HG02981 (cell line): ENCODE results near the gene PGD.
"Not testable (repeated sequence)": the region's sequence is repeated elsewhere in the genome, so short reads cannot be mapped to it uniquely, and the experiment has no call there.

Experiments
- ATAC-seq: cut with Tn5 transposase; IDR thresholded peaks from one replicate; pipeline ENCODE4 v1.9.1; 2021; ENCODE audit warnings: mild to moderate bottlenecking, moderate library complexity; ENCODE audit not compliant: unreplicated experiment

Gene PGD

DNA sequence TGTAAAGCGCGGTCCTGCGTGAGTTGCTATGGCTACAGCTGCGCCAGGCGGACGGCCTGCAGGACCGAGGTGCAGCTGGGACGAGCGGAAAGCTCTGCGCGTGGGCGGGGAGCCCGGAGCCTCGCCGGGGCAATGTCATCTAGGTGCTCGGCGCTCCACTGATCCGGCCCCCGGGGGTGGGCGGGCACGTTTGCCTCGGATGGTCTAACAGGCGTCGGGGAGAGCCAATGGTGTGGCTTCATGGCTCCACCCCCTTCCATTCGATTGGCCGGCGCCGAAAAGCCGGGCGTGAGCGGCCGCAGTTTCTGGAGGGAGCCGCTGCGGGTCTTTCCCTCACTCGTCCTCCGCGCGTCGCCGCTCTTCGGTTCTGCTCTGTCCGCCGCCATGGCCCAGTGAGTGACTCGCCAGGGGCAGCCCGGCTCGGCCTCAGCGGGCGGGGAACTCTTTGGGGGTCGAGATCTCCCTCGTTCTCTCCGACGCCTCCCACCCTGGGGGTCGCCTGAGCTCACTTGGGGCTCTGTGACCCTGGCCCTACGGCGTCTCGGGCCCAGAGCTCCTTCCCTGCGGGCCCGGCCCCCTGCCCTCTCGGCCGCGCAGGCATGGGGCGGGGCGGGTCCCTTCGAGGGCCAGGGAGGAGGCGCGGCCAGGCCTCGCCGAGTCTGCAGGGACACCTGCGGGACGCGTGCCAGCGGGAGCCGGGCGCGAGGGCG, at the start of gene PGD:
TSS of gene PGD (plus strand) at position 331 of the 710 bp plus-strand sequence. CDS start at position 385, 54 bp downstream.
- peak; percentile 95 for ATAC-seq

DNA sequence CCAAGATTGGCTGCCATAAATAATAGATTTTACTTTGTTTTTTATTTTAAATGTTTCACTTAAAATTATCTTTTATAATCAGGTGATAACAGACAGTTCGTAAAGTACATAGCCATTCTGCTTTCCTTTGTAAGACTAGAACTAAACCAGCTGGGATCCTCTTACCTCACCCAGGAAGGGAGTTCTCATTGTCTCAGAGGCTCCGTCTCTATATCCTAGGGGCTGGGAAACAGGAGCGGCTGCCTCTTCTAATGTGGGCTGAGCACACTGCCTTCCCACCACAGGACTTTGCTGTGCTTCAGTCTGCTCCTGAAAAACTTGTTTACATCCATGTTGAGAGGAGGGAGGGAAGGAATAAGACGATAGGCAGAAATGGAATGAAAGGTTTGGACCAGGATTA, 45.6 kb upstream of the PGD start:
- no peak for ATAC-seq

DNA sequence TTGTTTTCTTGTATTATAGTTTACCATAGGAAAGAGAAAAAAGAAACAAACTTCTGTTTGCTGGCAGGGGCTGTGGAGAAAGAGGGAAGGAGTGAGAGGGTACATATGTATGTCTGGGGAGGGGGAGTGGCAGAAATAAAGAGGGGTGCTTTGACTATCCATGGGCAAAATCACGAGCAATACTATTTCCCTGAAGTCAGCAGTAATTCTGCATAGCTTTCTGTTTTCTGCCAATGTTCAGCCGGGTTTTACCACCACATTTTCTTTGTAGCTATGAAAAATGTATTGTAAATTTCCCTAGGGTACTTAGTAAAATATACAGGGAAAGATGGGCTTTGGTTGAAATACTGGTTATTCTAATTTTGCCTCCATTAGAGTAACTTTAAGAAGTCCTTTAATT, 45.2 kb upstream of the PGD start:
- ATAC-seq: no peak

DNA sequence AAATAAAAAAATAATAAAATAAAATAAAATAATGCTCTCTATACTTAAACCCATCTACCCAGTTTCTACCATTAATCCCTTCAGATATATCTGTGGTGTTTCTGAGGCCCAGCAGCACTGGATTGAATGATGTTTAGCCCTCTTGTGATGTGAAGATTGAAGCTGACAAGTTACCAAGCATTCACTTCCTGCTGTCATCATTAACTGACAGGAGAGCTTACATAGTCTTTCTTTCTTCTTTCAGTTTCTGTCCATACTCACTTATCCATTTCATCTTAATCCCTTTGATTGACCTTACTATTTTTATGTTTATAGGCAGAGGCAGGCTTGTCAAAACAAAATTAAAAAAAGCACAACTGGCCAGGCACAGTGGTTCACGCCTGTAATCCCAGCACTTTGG, 38.8 kb upstream of the PGD start:
- ATAC-seq: no peak

DNA sequence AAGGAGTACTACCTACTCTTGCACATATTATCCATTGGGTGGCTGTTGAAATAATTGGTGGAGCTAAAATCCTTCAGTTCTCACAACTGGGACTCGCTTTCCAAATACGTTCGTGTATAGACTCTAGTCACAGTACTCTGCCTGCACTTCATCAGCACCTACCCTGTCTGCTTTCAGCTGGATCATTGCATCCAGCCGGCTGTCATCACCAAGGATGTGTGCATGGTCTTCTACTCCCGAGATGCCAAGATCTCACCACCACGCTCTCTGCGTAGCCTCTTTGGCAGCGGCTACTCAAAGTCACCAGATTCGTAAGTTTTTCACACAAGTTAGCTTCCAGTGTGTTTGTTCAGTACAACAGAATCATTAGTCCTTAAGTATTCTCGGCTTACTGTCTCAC, 37.3 kb upstream of the PGD start:
- ATAC-seq: no peak

DNA sequence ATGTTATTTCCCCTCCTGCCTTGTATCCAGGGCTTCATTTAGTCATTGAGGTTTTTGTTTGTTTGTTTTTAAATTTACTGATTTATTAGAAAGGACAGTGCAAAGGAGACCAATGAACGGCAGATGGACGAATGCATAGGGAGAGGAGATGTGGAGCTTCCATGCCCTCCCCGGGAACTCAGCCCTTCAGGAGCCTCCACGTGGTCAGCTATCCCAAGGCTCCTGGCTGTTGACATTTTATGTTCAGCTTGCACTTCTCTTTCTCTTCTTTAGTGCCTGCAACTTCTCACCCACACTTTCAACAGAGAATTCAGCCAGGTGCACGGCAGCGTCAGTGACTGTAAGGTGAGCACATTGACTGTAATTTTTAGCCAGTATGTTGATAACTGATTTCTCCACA, 30.7 kb upstream of the PGD start:
- ATAC-seq: no peak

DNA sequence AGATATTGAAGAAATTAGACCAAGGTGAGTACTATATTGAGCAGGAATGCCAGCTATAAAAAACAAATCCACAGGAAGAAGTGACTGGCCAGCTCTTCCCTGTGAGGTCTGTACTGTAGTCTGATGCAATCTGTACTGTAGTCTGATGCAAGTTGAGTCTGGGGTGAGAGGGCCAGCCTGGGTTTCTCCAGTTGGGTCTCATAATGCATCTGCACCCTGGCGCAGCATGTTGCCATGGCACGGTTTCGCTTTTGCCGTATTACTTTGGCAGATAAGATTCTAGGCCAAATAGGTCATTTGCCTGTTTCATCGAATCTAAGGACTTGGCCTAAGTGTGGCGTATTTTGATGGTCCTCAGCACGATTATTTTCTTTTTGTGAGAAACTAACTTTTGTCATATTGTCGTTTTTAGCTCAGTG, 24.4 kb upstream of the PGD start:
- no peak for ATAC-seq

DNA sequence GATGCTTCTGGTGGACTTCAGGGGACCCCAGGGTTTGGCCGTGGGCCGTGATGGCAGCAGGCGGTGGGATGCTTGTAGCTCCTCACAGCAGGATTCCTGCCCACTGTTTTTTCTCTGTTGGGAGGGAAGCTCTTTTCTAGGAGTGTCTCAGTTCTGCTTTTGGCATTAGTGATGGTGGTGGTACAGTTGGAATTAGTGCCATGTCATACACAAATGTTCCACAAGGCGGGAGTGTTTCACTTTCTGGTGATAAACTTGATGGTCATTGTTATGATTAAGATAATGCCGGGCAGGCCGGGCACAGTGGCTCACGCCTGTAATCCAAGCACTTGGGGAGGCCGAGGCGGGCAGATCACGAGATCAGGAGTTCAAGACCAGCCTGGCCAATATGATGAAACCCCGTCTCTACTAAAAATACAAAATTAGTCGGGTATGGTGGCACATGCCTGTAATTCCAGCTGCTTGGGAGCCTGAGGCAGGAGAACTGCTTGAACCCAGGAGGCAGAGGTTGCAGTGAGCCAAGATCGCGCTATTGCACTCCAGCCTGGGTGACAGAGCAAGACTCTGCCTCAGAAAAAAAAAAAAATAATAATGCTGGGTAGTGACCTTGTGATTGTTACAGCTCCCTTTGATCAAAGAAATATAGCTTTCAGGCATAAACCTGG, 21.4 kb upstream of the PGD start:
- ATAC-seq: not testable (repeated sequence)

DNA sequence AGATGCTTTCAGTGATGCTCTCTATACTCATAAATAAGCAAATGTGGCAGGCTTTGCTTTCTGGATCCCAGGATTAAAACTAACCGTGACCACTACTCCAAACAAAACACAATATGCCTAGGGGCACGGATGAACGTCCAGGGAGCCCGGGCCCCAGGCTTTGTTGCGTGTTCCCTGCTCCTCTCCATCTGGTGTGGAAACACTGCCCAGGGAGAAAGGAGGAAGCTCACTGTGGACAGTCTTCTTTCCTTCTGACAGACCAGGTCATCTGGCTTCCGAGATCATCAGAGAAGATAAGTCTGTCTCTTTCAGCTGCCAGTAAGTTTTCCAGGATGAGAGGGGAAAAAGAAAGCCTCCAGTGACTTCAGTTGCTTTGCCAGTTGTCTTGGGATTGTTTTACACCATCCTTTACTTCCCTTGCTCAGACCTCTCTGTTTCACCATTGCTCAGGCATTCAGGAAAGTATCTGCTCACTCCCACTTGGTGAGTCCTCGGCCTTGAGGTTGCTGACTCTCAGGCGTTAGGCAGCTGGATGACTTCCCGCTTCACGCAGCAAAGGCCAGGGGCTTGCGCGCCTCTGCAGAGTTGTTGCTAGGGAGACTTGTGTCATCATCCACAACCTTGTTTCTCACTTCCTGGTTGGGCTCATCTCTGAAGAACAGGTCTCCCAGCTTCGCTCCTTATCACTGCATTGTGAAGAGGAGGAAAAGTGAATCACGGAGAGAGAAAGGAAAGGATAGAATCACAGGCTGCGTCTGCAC, 20.6 kb upstream of the PGD start:
- no peak for ATAC-seq

DNA sequence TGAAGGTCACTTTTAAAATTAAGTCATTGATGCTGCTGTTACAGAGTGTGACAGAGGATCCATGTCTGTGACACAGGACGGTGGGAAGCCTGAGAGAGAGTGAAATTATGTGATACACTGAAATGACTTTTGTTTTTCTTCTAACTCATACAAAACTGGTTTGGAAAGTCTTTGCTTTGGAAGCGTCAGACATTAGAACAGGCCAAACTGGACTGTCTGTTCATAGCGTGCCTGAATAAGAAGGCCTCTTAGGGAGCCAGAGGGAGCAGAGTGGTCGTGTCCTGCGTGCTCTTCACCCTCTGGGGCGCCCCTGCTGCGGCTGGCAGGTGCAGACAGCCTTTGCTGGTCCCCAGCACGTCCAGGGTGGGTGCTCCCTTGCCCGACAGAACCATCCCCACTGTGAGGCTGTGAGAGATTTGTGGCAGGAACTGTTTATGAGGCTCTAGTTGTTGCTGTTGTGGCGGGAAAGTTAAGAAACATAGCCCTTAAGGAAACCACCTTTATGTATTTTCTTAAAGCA, 19.7 kb upstream of the PGD start:
- ATAC-seq: no peak

DNA sequence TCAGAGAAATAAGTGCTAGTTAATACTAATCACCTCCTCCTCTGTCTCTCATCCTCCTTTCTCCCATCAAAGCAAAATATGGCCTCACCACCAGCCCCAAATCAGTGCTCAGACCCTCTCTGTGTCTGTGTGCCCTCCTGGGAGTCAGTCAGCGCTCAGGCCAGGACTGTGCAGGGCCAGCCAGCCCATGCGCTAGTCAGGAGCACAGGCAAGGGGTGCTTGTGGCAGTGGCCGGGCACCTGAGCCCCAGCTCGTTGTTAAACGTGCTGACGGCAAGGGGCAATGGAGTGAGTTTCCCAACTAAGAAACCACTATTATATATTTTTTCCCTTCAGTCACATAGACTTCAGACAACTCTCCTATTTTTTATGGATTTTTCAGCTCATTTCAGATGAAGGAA, 19.2 kb upstream of the PGD start:
- no peak for ATAC-seq

DNA sequence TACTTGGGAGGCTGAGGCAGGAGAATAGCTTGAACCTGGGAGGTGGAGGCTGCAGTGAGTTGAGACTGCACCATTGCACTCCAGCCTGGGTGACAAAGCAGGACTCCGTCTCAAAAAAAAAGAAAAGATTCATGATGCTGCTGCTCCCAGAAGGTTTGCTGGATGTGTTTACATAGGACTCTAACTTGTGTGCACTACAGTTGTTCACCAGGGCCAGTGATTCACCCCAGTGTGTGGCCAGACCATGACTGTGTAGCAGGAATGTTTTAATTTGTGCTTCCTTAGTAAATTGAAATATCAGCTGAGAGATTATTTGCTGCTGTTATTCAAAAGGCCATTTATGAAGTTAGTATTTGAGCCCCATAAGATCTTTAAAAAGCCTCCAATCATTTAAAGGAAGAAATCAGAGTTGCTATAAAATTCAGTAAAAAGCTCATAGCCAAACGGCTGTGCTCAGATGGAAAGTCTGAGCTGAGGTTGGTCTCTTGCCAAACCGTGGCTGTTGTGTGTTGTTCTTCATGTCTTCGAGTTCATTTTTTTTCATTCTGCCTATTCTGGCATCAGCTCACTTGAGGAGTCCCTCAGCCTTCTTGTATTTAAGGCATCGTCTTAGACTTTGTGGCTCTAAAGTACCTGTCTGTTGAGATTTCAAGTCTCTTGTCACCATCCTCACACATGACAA, 18.1 kb upstream of the PGD start:
- no peak for ATAC-seq

DNA sequence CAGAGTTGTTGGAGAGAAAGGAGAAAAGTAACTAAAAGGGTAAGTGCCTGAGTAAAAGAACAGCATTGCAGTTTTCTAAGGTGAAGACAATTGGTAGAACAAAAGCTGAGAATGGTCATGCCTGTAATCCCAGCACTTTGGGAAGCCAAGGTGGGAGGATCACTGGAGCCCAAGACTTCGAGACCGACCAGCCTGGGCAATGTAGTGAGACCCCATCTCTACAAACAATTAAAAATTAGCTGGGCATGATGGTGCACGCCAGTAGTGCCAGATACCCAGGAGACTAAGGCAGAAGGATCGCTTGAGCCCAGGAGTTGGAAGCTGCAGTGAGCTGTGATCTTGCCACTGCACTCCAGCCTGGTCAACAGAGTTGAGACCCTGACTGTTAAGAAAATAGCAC, 15.2 kb upstream of the PGD start:
- ATAC-seq: no peak

DNA sequence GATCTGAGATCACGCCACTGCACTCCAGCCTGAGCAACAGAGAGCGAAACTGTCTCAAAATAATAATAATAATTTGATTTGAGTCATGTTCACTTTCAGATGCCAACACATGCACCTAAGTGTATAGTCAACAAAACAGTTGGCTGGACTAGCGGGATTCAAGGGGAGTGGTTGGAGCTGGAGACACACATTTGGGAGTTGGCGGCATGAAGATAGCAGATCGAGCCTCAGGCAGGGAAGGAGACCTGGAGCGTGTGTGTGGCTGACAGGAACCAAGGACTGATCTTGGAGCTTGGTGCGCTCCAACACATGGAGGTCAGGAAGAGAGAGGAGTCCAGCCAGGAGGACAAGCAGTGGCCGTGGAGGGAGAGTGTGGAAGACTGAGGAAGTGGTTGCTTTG, 14.6 kb upstream of the PGD start:
- no peak for ATAC-seq

DNA sequence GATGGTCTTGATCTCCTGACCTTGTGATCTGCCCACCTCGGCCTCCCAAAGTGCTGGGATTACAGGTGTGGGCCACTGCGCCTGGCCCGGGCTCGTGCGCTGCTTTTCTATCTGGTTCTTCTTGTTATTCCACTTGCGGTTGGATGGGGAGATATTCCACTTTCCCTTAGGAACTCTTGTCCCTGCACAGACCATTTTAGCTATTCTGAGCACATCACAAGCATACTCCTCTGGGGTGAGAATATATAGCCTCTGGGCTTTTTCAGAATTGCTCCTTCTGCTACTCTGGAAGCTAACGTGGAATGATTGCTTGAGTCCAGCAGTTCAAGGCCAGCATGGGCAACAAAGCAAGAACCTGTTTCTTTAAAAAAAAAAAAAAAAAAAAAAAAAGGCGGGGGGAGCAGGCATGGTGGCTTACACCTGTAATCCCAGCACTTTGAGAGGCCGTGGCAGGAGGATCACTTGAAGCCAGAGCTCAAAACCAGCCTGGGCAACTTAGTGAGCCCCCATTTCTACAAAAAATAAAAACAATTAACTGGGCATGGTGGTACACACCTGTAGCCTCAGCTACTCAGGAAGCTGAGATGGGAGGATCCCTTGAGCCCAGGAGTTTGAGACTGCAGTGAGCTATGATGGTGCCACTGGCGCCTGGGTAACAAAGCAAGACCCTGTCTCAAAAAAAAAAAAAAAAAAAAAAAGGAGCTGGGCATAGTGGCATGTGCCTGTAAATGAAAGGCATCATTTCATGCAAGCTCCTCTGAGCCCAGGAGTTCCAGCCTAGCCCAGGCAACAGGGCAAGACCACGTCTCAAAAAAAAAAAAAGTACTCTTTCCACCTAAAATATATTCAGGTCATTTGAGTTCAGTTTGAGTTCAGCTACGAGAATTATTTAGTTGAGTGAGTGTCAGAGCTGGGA, 11.8 kb upstream of the PGD start:
- no peak for ATAC-seq

DNA sequence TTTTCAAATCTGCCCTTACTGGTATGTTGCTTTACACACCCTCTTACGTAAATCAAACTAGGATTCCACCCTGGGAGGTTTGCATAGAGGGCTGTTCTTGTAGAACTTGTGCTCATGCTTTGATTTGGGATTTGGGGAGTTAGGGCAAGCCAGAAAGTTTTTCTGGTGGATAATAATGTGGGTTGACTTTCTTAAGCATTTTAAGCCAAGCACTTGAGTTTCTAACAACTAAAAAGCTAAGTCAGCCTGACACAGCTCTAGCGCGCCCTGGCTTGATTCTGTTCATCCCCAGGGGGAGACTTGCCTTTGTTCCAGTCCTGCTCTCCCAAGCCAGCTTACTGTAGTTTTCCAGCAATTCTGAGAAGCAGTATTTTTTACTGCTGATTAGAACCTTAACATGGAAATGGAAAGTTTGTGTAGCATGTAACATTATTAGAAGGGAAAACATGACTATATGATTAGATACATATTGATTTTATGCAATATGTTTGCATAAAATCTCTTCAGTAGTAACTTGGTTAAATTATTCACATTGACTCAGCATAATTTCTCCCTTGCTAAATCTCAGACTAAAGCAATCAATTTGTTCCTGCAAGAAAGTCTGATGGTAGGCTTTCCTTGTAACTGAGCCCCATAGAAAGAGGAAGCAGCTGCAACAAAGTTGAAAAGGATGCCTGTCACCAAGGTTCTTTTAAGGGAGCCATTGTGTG, 11.0 kb upstream of the PGD start:
- no peak for ATAC-seq

DNA sequence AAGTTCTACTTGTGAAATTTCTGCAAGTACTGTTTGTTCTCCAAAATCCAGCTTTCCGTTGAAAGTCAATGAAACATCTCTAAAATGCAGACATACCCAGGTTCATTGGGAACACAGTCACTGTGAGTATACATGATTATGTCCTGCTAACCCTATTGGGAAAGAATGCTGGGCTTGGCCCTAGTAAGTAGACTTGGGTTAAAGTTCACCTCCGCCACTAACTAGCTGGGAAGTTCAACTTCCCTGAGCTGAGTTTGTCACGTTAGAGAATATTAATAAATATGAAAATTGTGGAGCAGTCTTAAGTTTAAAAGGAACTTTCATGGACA, 10.5 kb upstream of the PGD start:
- ATAC-seq: no peak

DNA sequence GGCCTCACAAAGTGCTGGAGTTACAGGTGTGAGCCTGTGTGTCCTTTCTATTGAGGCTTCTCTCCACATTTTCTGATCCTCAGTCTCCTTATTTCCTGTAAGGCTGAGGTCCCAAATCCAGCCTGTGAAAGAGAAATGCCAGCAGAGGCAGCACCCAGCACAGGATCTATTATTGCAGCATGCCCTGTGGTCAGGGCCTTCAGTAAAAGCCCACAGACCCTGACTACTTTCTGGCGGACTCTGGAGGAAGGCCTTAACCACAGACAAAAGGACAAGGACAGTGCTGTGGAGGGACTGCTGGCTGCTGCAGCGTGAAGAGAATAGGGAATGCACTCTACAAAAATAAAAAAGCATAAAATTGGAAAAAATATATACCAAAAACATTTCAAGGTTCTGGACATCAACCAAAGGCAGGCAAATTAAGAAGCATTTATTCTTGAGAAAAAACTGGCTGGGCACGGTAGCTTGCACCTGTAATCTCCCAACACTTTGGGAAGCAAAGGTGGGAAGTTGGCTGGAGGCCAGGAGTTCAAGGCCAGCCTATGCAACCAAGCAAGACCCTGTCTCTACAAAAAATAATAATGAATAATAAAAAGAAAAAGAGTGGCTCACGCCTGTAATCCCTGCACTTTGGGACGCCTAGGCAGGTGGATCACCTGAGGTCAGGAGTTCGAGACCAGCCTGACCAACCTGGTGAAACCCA, 9.4 kb upstream of the PGD start:
- no peak for ATAC-seq

DNA sequence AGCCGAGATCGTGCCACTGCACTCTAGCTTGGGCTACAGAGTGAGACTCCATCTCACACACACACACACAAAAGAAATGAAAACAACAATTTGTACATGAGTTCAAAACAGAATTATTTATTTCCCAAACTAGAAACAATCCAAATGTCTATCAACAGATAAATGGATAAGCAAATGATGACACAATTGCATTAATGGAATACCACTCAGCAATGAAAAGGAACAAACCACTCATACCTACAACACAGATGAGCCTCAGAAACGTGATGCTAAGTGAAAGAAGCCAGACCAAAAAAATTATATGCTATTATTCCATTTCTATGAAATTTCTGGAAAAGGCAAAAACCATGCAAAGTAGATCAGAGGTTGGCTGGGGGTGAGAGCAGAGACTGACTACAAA, 2.0 kb upstream of the PGD start:
- ATAC-seq: no peak
